ENCODE measurements around the gene PLBD1.

The PLBD1 gene

GRCh38 chr12:14567351-14568162 is at the start of gene PLBD1:
Gene PLBD1, minus strand, starts transcription at chr12:14567883. Its CDS starts 187 bp downstream, at chr12:14567696.
- Histone ChIP-seq H3K36me3 (ENCODE audit: control insufficient read depth in 2 of 2, insufficient read depth in 2 of 2, low read length in 2 of 2) (no peaks in the 10 kb centered on the region), H3K27me3 (ENCODE audit: control insufficient read depth in 2 of 2, insufficient read depth in 2 of 2, low read length in 2 of 2) (no peaks in the 10 kb centered on the region), H3K9ac (ENCODE audit: low read depth in 1 of 2, low read length in 2 of 2) (peak within 1 kb of the TSS; percentile 76 to 80), H3K4me3 (ENCODE audit: low read length in 2 of 2) (peak within 1 kb of the TSS; percentile 70 to 79), H3K9me3 (ENCODE audit: control insufficient read depth in 2 of 2, low read length in 2 of 2) (no peaks in the 10 kb centered on the region), H3K27ac (ENCODE audit: low read depth in 2 of 2, low read length in 2 of 2) (peak within 1 kb of the TSS; percentile 79), H3K4me1 (ENCODE audit: control insufficient read depth in 2 of 2, insufficient read depth in 2 of 2, low read length in 2 of 2) (peaks cover 8 to 16% of the 10 kb centered on the region in 2 donors)

- H3K36me3 ChIP-seq (ENCODE audit: control insufficient read depth in 2 of 2, insufficient read depth in 2 of 2, low read length in 2 of 2) = peaks cover 21 to 25% of the 10 kb centered on the region in 2 donors
- peaks cover 0 to 2% of the 10 kb centered on the region in 2 donors for H3K9me3 ChIP-seq (ENCODE audit: control insufficient read depth in 2 of 2, low read length in 2 of 2)
- H3K4me1 ChIP-seq (ENCODE audit: control insufficient read depth in 2 of 2, insufficient read depth in 2 of 2, low read length in 2 of 2) = peaks cover 2 to 17% of the 10 kb centered on the region in 2 donors
- no peak overlapping the region for H3K9ac ChIP-seq (ENCODE audit: low read depth in 1 of 2, low read length in 2 of 2)
- H3K27me3 ChIP-seq (ENCODE audit: control insufficient read depth in 2 of 2, insufficient read depth in 2 of 2, low read length in 2 of 2) = no peaks in the 10 kb centered on the region
- H3K4me3 ChIP-seq (ENCODE audit: low read length in 2 of 2) = no peak overlapping the region
- peak overlapping the region in 1 of 2 donors; percentile 25 for H3K27ac ChIP-seq (ENCODE audit: low read depth in 2 of 2, low read length in 2 of 2)
Measured at GRCh38 chr12:14614704-14615121, 47.0 kb upstream of the PLBD1 start.

DNA sequence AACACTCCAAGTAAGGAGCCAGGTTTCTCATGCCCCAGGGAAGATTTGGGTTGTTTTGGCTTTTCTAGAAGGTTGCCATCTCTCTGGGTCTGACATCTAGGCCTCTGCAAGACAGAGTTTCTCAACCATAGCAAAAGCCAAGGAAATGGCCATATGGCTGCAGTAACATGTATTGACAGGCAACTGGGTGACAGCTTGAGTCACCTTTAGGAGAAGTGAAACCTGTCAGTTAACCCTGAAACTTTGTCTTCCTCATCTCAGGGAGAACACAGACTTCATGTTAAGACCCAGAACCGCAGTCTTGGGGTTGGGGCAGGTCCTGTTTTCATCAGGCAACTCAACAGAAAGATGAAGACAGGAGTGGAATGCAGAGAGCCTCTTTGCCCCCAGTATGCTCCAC is 46.0 kb upstream of the PLBD1 start:
- H3K9ac ChIP-seq (ENCODE audit: low read depth in 1 of 2, low read length in 2 of 2) = no peak overlapping the region
- H3K4me1 ChIP-seq (ENCODE audit: control insufficient read depth in 2 of 2, insufficient read depth in 2 of 2, low read length in 2 of 2) = peaks cover 2 to 7% of the 10 kb centered on the region in 2 donors
- H3K4me3 ChIP-seq (ENCODE audit: low read length in 2 of 2) = no peak overlapping the region
- peaks cover 0 to 2% of the 10 kb centered on the region in 2 donors for H3K9me3 ChIP-seq (ENCODE audit: control insufficient read depth in 2 of 2, low read length in 2 of 2)
- H3K36me3 ChIP-seq (ENCODE audit: control insufficient read depth in 2 of 2, insufficient read depth in 2 of 2, low read length in 2 of 2) = peaks cover 18 to 25% of the 10 kb centered on the region in 2 donors
- H3K27ac ChIP-seq (ENCODE audit: low read depth in 2 of 2, low read length in 2 of 2) = peak overlapping the region; percentile 5 to 13
- no peaks in the 10 kb centered on the region for H3K27me3 ChIP-seq (ENCODE audit: control insufficient read depth in 2 of 2, insufficient read depth in 2 of 2, low read length in 2 of 2)

DNA sequence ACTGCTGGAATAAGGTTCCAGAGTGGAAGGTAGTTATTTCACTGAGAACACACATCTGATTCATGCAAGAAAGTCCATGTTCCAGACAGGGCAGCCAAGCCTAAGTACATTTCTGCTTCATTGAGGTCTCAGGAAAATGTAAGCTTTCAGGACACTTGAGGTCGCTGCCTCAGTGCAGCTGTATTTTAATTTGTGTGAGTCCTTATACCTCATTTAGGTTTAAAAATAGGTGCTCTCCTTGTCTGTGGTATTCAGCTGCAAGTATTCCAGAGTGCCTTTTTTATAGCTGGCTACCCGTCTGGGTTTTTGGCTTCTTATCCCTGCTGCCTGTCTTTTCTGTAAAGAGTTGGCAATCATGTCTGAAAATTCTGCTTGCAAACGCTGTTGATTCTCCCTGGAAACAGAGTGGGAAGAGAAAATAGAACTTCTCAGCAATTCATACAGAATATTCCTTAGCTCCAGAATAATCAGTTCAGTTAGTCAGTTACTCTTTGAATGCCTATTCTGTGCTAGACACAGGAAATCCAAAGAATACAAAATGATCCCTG is 45.3 kb upstream of the PLBD1 start:
- H3K36me3 ChIP-seq (ENCODE audit: control insufficient read depth in 2 of 2, insufficient read depth in 2 of 2, low read length in 2 of 2) = peaks cover 12 to 21% of the 10 kb centered on the region in 2 donors
- no peaks in the 10 kb centered on the region for H3K27me3 ChIP-seq (ENCODE audit: control insufficient read depth in 2 of 2, insufficient read depth in 2 of 2, low read length in 2 of 2)
- no peak overlapping the region for H3K27ac ChIP-seq (ENCODE audit: low read depth in 2 of 2, low read length in 2 of 2)
- no peak overlapping the region for H3K4me3 ChIP-seq (ENCODE audit: low read length in 2 of 2)
- peaks cover 0 to 4% of the 10 kb centered on the region in 2 donors for H3K9me3 ChIP-seq (ENCODE audit: control insufficient read depth in 2 of 2, low read length in 2 of 2)
- H3K9ac ChIP-seq (ENCODE audit: low read depth in 1 of 2, low read length in 2 of 2) = no peak overlapping the region
- peaks cover 2 to 7% of the 10 kb centered on the region in 2 donors for H3K4me1 ChIP-seq (ENCODE audit: control insufficient read depth in 2 of 2, insufficient read depth in 2 of 2, low read length in 2 of 2)

GRCh38 chr12:14612250-14612649 is 44.6 kb upstream of the PLBD1 start:
- Histone ChIP-seq H3K4me3 (ENCODE audit: low read length in 2 of 2) (no peak overlapping the region), H3K36me3 (ENCODE audit: control insufficient read depth in 2 of 2, insufficient read depth in 2 of 2, low read length in 2 of 2) (peaks cover 11 to 14% of the 10 kb centered on the region in 2 donors), H3K4me1 (ENCODE audit: control insufficient read depth in 2 of 2, insufficient read depth in 2 of 2, low read length in 2 of 2) (peaks cover 2 to 7% of the 10 kb centered on the region in 2 donors), H3K9me3 (ENCODE audit: control insufficient read depth in 2 of 2, low read length in 2 of 2) (peaks cover 0 to 5% of the 10 kb centered on the region in 2 donors), H3K27ac (ENCODE audit: low read depth in 2 of 2, low read length in 2 of 2) (peak overlapping the region; percentile 36 to 49), H3K27me3 (ENCODE audit: control insufficient read depth in 2 of 2, insufficient read depth in 2 of 2, low read length in 2 of 2) (no peaks in the 10 kb centered on the region), H3K9ac (ENCODE audit: low read depth in 1 of 2, low read length in 2 of 2) (no peak overlapping the region)

- peaks cover 0 to 7% of the 10 kb centered on the region in 2 donors for H3K9me3 ChIP-seq (ENCODE audit: control insufficient read depth in 2 of 2, low read length in 2 of 2)
- peak overlapping the region in 1 of 2 donors; percentile 14 for H3K4me3 ChIP-seq (ENCODE audit: low read length in 2 of 2)
- H3K9ac ChIP-seq (ENCODE audit: low read depth in 1 of 2, low read length in 2 of 2) = no peak overlapping the region
- H3K36me3 ChIP-seq (ENCODE audit: control insufficient read depth in 2 of 2, insufficient read depth in 2 of 2, low read length in 2 of 2) = peaks cover 11 to 12% of the 10 kb centered on the region in 2 donors
- no peaks in the 10 kb centered on the region for H3K27me3 ChIP-seq (ENCODE audit: control insufficient read depth in 2 of 2, insufficient read depth in 2 of 2, low read length in 2 of 2)
- H3K27ac ChIP-seq (ENCODE audit: low read depth in 2 of 2, low read length in 2 of 2) = peak overlapping the region; percentile 36 to 49
- peaks cover 2 to 7% of the 10 kb centered on the region in 2 donors for H3K4me1 ChIP-seq (ENCODE audit: control insufficient read depth in 2 of 2, insufficient read depth in 2 of 2, low read length in 2 of 2)
Measured at GRCh38 chr12:14611640-14612203, 44.0 kb upstream of the PLBD1 start.

DNA sequence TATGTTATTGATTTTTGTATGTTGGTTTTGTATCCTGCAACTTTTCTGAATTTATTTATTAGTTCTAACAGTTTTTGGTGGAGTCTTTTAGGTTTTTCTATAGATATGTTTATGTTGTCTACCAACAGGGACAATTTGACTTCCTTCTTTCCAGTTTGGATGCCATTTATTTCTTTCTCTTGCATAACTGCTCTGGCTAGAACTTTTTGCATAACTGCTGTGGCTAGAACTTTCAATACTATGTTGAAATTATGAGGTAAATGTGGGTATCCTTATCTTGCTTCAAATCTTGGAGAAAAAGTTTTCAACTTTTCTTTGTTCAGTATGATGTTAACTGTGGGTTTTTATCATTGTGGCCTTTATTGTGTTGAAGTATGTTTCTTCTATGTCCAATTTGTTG is 39.9 kb upstream of the PLBD1 start:
- peaks cover 0 to 7% of the 10 kb centered on the region in 2 donors for H3K4me1 ChIP-seq (ENCODE audit: control insufficient read depth in 2 of 2, insufficient read depth in 2 of 2, low read length in 2 of 2)
- H3K27ac ChIP-seq (ENCODE audit: low read depth in 2 of 2, low read length in 2 of 2) = no peak overlapping the region
- H3K4me3 ChIP-seq (ENCODE audit: low read length in 2 of 2) = no peak overlapping the region
- peaks cover 0 to 3% of the 10 kb centered on the region in 2 donors for H3K36me3 ChIP-seq (ENCODE audit: control insufficient read depth in 2 of 2, insufficient read depth in 2 of 2, low read length in 2 of 2)
- peaks cover 0 to 8% of the 10 kb centered on the region in 2 donors for H3K9me3 ChIP-seq (ENCODE audit: control insufficient read depth in 2 of 2, low read length in 2 of 2)
- no peaks in the 10 kb centered on the region for H3K27me3 ChIP-seq (ENCODE audit: control insufficient read depth in 2 of 2, insufficient read depth in 2 of 2, low read length in 2 of 2)
- no peak overlapping the region for H3K9ac ChIP-seq (ENCODE audit: low read depth in 1 of 2, low read length in 2 of 2)

DNA sequence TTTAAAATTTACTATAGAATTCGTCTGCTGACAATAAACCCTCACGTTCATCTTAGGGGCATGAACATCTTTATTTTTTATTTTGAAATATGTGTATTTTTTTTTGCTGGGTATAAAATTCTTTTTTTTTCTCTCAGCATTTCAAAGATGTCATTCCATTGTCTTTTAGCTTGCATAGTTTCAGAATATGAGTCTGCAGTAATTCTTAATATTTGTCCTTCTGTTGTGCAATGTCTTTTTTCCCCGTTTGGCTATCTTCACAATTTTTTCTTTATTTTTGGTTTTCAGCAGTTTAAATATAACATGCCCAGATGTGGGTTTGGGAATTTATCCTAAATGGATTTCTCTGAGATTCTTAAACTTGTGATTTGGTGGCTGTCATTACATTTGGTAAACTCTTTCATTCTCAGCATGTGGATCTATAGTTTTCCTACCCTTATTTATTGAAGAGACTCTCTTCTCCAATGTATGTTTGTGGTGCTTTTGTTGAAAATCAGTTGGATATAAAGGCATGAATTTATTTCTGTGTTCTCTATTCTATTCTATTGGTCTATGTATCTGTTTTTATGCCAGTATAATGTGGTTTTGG is 37.8 kb upstream of the PLBD1 start:
- no peak overlapping the region for H3K27ac ChIP-seq (ENCODE audit: low read depth in 2 of 2, low read length in 2 of 2)
- no peaks in the 10 kb centered on the region for H3K4me1 ChIP-seq (ENCODE audit: control insufficient read depth in 2 of 2, insufficient read depth in 2 of 2, low read length in 2 of 2)
- H3K36me3 ChIP-seq (ENCODE audit: control insufficient read depth in 2 of 2, insufficient read depth in 2 of 2, low read length in 2 of 2) = no peaks in the 10 kb centered on the region
- H3K4me3 ChIP-seq (ENCODE audit: low read length in 2 of 2) = no peak overlapping the region
- peaks cover 0 to 6% of the 10 kb centered on the region in 2 donors for H3K9me3 ChIP-seq (ENCODE audit: control insufficient read depth in 2 of 2, low read length in 2 of 2)
- H3K27me3 ChIP-seq (ENCODE audit: control insufficient read depth in 2 of 2, insufficient read depth in 2 of 2, low read length in 2 of 2) = no peaks in the 10 kb centered on the region
- H3K9ac ChIP-seq (ENCODE audit: low read depth in 1 of 2, low read length in 2 of 2) = no peak overlapping the region

GRCh38 chr12:14601692-14602478 is 34.2 kb upstream of the PLBD1 start:
- Histone ChIP-seq H3K27me3 (ENCODE audit: control insufficient read depth in 2 of 2, insufficient read depth in 2 of 2, low read length in 2 of 2) (no peaks in the 10 kb centered on the region), H3K9ac (ENCODE audit: low read depth in 1 of 2, low read length in 2 of 2) (no peak overlapping the region), H3K36me3 (ENCODE audit: control insufficient read depth in 2 of 2, insufficient read depth in 2 of 2, low read length in 2 of 2) (no peaks in the 10 kb centered on the region), H3K27ac (ENCODE audit: low read depth in 2 of 2, low read length in 2 of 2) (no peak overlapping the region), H3K4me3 (ENCODE audit: low read length in 2 of 2) (no peak overlapping the region), H3K9me3 (ENCODE audit: control insufficient read depth in 2 of 2, low read length in 2 of 2) (peaks cover 0 to 3% of the 10 kb centered on the region in 2 donors), H3K4me1 (ENCODE audit: control insufficient read depth in 2 of 2, insufficient read depth in 2 of 2, low read length in 2 of 2) (no peaks in the 10 kb centered on the region)
